Mucosa of descending colon (tissue), 3 donors: ENCODE data around the gene ZNF287. TPM values are rescaled to one million over a fixed set of nuclear protein-coding genes. Genes with fewer than 3 reads are reported as not detected.

Experiments
- ATAC-seq: fragments of 200-7000 bp; cut with Tn5 transposase; one replicate; pipeline ENCODE4 v1.9.1; 2020; ENCODE audit warnings: mild to moderate bottlenecking, moderate library complexity
- DNase-seq, 3 donors: peaks; one replicate each; pipeline ENCODE4 v3.0.0-alpha.2; 2020
- H3K36me3 ChIP-seq: fragments of 200-600 bp; one replicate; pipeline ENCODE4 v1.8.0; 2021; ENCODE audit warnings: low read depth, mild to moderate bottlenecking
- H3K4me1 ChIP-seq: fragments of 200-600 bp; one replicate; pipeline ENCODE4 v1.8.0; 2021; ENCODE audit warnings: low read depth, mild to moderate bottlenecking
- H3K4me3 ChIP-seq: fragments of 200-600 bp; one replicate; pipeline ENCODE4 v1.8.0; 2021; ENCODE audit warnings: mild to moderate bottlenecking
- H3K9me3 ChIP-seq: fragments of 200-600 bp; one replicate; pipeline ENCODE4 v1.8.0; 2021; ENCODE audit warnings: mild to moderate bottlenecking
- CTCF ChIP-seq: fragments of 200-600 bp; IDR thresholded peaks from one replicate; pipeline ENCODE4 v1.8.0; 2022; ENCODE audit warnings: antibody characterized with exemption, mild to moderate bottlenecking
- intact Hi-C, 2 donors: fragments of 100-400 bp; cut with DNase I in 1 of 2; cut with micrococcal nuclease in 1 of 2; formaldehyde crosslinking; loops; one replicate each; pipeline versions ENCODE4 v1.11.0 to v1.11.1; 2022; cut with DNase I, micrococcal nuclease
- total RNA-seq, 3 donors: library from RNA; stranded (reverse); fragmentation: NEBNext Ultra II Directional in 2 of 3; extraction: Animal tissue kit (Norgen Biotek cat#: 25700) in 2 of 3; gene quantifications; one replicate each; pipeline versions ENCODE4 v1.2.1 to v1.2.4, GENCODE V29; 2021 to 2023
- donor health status: DM: no; HTN: no; CAD: no; lungs with moderate emphysema.
- donor health status: DM: no; HTN: no; CAD: no.
- donor health status: DM: no; HTN: yes; CAD: no.

ZNF287 gene
- total RNA-seq, 3 donors from 2014 or later, result 0.96 to 8.0 (median 4.8) TPM

- TF ChIP-seq CTCF, result no peak
- no peak for DNase-seq
- H3K36me3 ChIP-seq, result no peaks in the 10 kb centered on the region
- intact Hi-C loops, result no loop called here
- H3K4me3 ChIP-seq, result no peak overlapping the region
- ATAC-seq, result peak; percentile 51
- H3K9me3 ChIP-seq, result no peaks in the 10 kb centered on the region
- H3K4me1 ChIP-seq, result peaks cover under 1% of the 10 kb centered on the region
Observed at GRCh38 chr17:16515933-16516332, 53.1 kb downstream of the ZNF287 start.

GRCh38 chr17:16513873-16514272 is 55.1 kb downstream of the ZNF287 start:
- TF ChIP-seq CTCF, result no peak
- no peaks in the 10 kb centered on the region for H3K36me3 ChIP-seq
- intact Hi-C loops, result no loop called here
- H3K4me3 ChIP-seq, result no peak overlapping the region
- no peaks in the 10 kb centered on the region for H3K9me3 ChIP-seq
- DNase-seq (no peak), ATAC-seq (no peak)
- no peaks in the 10 kb centered on the region for H3K4me1 ChIP-seq

DNA sequence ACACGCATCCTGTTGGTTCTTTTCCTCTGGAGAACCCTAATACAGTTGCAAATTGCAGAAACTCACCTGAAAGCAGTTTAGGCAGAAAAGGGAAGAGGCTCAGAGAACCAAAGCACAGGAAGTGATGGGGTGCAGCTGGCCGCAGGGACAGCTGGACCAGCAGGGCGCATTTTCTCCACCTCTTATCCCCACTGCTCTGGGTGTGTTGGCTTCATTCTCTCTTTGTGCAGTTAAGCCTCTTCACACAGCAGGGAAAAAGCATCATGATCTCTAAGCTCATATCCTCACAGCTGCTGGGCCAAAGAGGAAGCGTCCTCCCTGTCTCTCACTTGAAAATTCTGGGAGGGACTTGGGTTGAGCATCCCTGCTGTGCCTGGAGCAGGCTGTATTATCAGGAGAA is 57.0 kb downstream of the ZNF287 start:
- DNase-seq, result no peak
- intact Hi-C loops, result no loop called here
- H3K4me1 ChIP-seq, result peaks cover 4% of the 10 kb centered on the region
- no peak for ATAC-seq
- H3K36me3 ChIP-seq, result no peaks in the 10 kb centered on the region
- TF ChIP-seq CTCF, result no peak
- H3K9me3 ChIP-seq, result no peaks in the 10 kb centered on the region
- no peak overlapping the region for H3K4me3 ChIP-seq

DNA sequence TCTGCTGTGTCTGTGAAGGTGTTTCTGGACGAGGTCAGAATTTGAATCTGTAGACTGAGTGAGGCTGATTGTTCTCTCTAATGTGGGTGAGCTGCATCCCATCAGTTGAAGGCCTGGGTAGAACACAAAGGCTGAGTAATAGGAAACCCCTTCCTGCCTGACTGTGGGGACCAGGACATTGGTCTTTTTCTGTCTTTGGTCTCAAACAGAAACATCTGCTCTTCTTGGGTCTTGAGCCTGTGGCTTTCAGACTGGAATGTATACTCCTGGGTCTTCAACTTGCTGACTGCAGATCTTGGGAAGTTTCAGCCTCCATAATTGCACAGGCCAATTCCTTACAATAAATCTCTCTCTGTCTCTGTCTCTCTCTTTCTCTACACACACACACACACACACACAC is 57.4 kb downstream of the ZNF287 start:
- ATAC-seq, result no peak
- Histone ChIP-seq H3K4me1 (peaks cover 4% of the 10 kb centered on the region), H3K9me3 (no peaks in the 10 kb centered on the region), H3K4me3 (no peak overlapping the region), H3K36me3 (no peaks in the 10 kb centered on the region)
- no peak for DNase-seq
- intact Hi-C loops, result no loop called here
- no peak for TF ChIP-seq CTCF

DNA sequence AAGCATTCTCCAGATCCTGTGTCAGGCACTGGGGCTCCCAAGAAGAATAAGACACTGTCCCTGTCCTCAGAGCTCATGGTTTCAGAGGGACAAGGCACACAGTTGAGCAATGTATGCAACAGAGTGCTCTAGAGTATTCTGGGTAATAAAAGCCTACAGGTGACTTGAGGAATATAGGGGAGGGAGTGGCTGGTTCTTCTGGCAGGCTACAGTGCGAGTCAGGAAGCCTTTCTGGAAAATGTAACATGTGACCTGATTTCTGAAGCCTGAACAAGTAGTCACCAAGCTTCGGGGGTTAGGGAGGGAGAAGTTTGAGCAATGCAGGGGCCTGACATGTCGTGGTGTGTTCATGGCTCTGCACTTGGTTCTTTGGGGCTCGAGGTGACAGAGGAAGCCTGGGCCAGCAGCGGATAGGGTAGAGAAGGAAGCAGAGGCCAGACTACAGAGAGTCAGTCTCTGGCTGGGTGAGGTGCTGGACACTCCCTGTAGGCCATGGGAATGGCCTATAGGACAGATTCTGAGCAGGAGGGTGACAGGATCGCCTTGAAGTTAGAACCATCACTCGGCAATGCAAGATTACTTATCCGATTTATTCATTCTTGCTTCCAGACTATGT is 61.0 kb downstream of the ZNF287 start:
- H3K4me3 ChIP-seq, result no peak overlapping the region
- H3K9me3 ChIP-seq, result no peaks in the 10 kb centered on the region
- peaks cover 19% of the 10 kb centered on the region for H3K4me1 ChIP-seq
- ATAC-seq (peak; percentile 97), DNase-seq (peak in 2 of 3 donors; percentile 50 to 56)
- intact Hi-C loops, result no loop called here
- no peaks in the 10 kb centered on the region for H3K36me3 ChIP-seq
- TF ChIP-seq CTCF, result no peak

GRCh38 chr17:16506188-16506587 is 62.8 kb downstream of the ZNF287 start:
- Histone ChIP-seq H3K9me3 (no peaks in the 10 kb centered on the region), H3K4me1 (peaks cover 19% of the 10 kb centered on the region), H3K36me3 (no peaks in the 10 kb centered on the region), H3K4me3 (no peak overlapping the region)
- ATAC-seq (no peak), DNase-seq (no peak)
- intact Hi-C loops, result no loop called here
- TF ChIP-seq CTCF, result no peak
